ENCODE measurements around the gene GIMAP6.
"Not testable (repeated sequence)": the region's sequence is repeated elsewhere in the genome, so short reads cannot be mapped to it uniquely, and the experiment has no call there.

DNA sequence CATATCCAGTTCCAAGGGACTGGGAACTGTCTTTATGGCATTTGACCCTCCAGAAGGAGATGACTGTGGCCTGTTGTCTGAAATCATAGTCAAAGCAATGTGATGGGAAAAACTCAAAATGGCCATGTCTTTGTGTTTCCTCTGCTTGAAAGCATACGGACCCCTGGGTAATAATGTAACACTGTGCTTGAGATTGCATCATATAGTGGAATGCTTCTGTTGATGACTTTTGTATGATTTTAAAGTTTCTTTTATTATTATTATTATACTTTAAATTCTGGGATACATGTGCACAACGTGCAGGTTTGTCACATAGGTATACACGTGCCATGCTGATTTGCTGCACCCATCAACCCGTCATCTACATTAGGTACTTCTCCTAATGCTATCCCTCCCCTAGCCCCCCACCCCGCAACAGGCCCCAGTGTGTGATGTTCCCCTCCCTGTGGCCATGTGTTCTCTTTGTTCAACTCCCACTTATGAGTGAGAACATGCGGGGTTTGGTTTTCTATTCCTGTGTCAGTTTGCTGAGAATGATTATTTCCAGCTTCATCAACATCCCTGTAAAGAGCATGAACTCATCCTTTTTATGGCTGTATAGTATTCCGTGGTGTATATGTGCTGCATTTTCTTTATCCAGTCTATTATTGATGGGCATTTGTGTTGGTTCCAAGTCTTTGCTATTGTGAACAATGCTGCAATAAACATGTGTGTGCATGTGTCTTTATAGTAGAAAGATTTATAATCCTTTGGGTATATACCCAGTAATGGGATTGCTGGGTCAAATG lies 39.8 kb upstream of the GIMAP6 start:
- TF ChIP-seq EZH2 (IDR thresholded peaks at IDR 0.05); POLR2AphosphoS5 (IDR thresholded peaks at IDR 0.05; ENCODE audit: borderline replicate concordance, low read depth, low read length): not testable (repeated sequence)
